HG03159 (cell line): Measurements from ENCODE around the gene SORCS1.
A peak's percentile ranks its signal among the peaks of the same experiment; 100 is the strongest.

Experiments
- ATAC-seq: cut with Tn5 transposase; IDR thresholded peaks from one replicate; pipeline ENCODE4 v1.9.1; 2021; ENCODE audit warnings: mild to moderate bottlenecking, moderate library complexity; ENCODE audit not compliant: unreplicated experiment

Gene SORCS1

GRCh38 chr10:107118866-107119265 is 45.6 kb downstream of the SORCS1 start:
- peak; percentile 58 for ATAC-seq

GRCh38 chr10:107104026-107104652 is 60.4 kb downstream of the SORCS1 start:
- ATAC-seq, result no peak

DNA sequence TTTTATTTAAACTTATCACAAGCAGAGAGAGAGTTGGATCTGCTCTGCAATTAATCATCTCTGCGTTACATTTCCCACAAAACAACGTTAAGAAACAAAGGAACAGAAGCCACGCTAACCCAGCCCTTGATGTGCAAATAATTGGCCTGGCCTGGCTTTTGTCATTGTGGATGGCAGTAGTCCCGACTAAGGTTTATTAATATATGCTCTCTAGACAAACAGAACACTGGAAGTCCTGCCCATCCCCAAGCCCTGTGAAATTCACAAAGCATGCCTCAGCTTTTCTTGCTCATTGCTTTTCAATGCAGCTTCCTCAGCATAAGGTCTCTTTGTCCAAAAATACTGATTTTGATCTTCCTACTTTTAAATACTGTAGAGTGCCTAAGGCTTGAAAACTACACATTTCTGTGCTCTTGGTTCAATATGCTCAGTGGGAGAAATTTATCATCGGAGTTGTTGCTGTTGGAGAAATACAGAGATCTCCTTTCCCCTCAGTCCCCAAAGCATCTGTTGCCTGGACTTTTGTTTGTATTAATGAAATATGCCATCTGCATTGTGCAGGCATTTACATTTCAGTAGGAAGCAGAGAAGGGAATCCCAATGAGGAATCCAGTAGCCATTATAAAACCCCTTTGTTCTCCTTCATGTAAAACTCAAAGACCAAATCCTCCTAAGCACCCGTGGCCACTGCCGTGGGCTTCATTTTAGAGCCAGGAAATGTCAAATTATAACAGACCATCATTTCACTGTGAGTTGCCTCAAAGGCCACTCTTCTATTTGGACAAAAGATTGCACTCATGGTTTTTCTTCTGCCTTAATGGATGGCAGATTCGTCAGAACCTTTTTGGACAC is 61.1 kb downstream of the SORCS1 start:
- ATAC-seq, result no peak

GRCh38 chr10:107098326-107098725 is 66.2 kb downstream of the SORCS1 start:
- ATAC-seq, result no peak

DNA sequence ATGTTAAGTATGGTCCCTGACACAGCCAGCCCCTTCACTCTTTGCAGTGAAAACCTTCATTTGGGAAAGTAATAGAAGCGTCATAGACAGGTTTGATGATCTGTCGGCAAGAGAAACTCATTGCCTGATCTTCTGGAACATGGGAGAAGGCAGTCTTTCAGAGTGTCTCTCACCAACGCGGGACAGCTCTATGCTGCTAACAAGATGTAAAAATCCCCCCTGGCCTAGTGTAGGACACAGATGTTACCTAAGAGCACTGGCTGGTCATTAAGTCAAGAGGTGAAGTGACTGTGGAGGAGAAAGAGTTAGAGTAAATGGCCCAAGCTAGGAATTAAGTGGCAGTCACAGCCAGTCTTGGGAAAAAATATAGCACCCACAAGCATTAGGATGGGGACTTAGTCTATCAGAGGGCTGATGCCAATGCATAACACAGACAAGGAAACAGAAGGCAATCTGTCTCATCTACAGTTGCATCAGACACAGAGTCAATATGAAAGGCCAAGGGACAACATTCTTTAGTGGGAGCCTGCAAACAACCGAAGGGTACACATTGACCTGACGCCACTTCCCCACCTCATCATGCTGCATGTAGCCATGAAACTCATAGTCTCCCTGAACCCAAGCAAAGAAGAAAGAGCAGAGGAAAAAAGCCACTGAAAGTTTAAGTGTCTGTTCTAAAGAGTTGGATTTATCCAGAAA is 69.5 kb downstream of the SORCS1 start:
- ATAC-seq, result no peak

DNA sequence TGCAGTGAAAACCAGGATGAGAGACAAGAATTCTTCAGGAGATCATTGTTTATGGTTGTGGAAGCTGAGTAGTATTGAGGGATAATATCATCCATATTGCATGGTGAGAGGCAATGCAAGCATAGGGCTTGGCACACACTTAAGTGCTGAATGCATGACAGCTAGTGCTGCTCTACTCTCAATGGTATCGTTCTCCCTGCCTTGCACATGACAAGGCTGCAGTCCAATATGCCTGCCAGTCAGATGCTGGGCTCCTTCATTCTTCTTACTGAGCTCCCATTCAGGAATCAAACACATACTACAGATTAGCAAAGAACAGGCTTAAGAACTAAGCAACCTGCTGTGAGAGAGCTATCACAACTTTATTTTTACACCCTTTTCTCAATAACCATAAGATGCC is 72.2 kb downstream of the SORCS1 start:
- ATAC-seq, result no peak

DNA sequence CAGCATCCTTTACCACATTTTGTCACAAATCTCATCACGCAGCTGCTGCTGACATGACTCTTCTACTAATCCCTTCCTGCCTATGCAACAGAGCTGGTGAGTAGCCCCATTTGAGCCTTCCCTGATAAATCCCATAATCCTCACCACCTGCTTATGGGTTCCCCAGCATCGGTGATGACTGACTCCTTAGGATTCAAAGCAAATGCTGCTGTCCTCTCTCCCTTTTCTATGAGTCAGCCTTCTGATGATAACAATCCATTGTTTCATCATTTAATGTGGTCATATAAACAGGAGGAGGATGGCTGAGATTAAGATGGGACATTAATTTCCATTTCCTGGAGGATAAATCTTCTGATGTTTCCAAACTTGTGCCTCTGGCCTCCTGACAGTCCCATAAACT is 73.4 kb downstream of the SORCS1 start:
- ATAC-seq, result no peak

DNA sequence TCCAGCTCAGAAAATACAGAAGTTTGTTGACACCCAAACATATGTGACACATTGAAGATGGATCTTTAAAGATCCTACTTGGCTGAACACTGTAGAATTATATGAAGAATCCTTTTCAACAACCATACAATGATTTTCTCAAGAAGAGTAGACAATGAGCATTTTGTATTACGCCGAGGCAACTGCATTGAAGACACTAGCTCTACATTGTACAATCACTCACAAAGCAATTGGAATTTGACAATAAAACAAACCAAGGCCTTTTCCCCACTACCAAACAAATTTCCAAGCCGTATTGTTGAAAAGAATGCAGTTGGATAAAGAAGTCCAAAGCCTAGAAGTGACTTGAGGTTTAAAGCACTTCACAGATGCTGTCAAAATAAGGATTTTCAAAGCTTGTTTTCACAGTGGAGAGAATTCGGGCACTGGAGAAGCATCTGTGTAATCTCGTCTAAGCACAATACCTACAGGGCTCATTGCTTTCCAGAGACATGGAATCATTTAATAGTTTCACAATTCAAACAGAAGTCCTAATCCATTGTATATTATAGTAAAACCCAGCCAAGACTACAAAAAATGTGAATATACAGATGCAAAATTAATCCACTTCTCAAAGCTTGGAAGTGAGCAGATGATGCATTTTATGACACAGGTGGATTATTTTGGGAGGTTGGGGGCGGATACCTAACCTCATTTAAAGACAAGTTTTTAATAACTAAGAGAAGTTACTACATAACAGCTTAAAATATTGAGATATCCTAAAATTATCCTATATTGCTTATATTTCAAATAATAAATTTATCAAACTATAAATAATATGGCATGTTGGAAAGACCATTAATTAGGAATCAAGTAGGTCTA is 78.6 kb downstream of the SORCS1 start:
- no peak for ATAC-seq

- no peak for ATAC-seq
These were observed 81.0 kb downstream of the SORCS1 start for GRCh38 chr10:107083388-107084009.

DNA sequence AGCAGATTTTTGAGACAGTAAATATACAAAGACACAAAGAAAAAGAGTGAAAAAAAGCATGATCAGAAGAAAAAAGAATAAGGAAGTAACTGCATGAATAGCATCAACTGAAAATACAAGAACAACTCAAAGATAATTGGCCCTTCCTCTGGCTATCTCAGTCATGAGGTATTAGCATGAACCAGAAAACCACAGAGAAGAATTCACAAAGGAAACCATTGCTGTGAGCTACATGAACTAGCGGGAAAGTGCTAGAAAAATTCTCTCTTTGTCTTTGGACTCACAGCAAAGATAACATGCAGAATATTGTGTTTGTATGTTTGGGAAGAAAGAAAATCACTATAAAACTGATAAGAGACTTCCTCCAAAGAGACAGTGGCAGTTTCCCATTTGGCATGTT is 82.9 kb downstream of the SORCS1 start:
- ATAC-seq, result no peak

- no peak for ATAC-seq
These were observed 89.4 kb downstream of the SORCS1 start for GRCh38 chr10:107075117-107075516.

DNA sequence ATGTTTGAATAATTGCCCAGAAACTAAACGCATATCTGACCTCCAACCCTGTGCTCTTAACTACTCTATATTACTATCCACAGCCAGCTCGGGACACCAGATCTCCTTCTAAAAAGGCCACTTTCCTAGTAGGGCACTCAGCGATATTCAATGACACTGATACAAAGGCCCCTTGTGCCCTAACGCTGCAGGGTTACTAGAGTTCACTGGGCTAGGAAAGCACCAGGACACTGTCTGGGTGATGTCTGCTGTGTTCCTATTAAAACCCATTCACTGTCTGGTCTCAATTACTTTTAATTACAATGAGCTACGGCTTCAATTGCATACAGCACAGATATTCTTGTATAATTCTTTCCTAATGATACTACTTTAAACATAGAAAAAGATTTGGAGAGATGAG is 91.7 kb downstream of the SORCS1 start:
- ATAC-seq, result no peak

DNA sequence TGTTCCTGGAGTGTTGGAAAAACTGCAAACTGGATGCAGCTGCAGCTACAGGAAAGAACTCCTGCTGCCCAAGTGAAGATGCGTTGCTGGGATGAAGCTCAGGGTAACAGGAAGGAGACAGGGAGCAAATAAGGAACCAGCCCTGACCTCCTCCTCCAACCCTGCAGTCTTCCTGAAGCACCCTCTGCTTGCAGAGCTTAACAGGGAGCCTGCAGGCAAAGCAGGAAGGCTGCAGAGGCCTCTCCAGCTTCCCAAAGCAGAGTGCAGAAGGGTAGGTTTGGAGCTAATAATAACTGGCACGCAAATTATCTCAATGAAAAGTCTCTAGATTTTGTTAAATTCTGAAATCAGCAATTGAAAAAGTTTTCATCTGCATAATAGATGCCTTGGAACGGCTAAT is 92.5 kb downstream of the SORCS1 start:
- no peak for ATAC-seq

GRCh38 chr10:107071301-107071700 is 93.2 kb downstream of the SORCS1 start:
- no peak for ATAC-seq

DNA sequence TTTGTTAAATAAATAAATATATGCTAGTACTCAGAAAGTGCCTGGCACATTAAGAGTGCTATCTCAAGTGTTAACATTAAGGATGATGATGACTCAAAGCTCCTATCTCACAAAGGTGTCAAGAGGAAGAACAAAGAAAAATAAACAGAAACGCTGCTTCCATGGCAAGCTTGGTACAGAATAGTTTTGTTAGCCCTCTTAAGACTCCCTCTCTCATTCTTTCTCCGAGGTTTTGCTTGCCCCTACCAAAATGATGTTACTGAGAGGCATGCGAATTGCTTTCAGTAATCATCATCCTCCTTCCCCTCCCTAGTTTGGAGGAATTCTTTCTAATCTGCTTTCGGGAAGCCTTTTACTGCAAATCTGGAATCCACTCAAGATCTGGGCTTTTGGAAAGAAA is 96.7 kb downstream of the SORCS1 start:
- no peak for ATAC-seq

- ATAC-seq, result no peak
These were observed 100.4 kb downstream of the SORCS1 start for GRCh38 chr10:107064075-107064474.

DNA sequence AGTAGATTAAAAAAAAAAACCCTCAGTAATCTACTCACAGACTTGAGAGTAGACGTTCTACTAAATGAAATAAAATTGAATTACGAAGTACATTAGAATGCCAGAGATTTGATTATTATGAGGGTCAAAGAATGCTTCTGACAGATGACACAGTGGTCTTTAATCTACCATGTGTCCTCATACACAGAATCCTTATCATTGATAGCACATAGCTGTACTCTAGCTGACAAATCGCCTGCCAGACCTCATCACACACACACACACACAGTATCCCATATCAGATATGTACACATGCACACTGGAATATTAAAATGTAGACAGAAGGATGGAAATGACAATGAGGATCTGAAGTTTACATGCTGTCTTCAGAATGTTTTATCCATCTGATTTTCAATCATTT is 104.6 kb downstream of the SORCS1 start:
- no peak for ATAC-seq

DNA sequence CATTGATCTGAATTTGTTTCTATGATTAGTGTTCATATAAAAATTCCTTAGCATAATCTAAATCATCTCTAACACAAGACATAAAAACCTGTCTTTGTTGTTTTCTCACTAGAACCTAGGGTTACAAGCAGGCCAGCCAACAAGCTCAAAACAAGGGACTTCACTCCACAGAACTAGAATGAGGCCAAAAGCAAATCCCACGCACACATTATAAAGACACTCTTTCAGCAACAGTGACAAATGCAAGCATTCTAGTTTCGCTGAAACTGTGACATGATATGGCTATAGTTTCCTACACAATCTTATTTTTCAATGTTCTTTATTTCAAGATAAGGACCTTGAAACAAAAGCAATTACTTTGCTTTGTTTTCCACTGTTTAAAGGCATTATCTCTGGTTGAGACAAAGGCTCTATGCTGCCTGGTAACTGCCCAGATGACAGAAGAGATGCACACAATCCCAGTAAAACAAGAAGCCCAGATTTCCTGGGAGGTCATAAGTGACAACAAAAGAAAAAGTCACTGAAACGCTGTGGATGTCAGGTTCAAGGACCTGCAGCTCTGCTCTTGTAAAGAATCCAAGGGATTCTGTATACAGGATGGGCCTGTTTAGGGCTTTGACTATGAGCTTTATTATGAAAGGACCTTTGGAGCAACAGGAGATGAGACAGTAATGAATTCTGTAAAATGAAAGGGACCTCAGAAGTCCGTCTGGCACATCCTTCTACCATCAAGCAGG is 105.3 kb downstream of the SORCS1 start:
- no peak for ATAC-seq

DNA sequence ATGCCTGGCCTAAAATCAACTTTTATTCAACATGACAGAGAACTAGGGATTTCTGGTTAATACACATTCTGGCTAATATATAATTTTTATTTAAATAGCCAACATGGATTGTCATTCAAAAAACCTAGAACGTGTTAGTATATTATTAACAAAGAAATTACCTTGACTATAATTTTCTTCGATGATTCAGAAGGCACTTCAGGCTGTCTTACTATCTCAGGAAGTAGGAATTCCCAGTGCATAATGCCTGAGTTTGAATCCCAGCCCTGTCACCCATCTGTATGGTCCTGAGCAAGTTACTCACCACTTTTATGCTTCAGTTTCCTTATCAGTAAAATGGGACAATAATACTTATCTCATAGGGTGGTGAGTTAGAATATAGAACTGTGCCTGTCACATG is 106.2 kb downstream of the SORCS1 start:
- no peak for ATAC-seq

- no peak for ATAC-seq
These were observed 108.3 kb downstream of the SORCS1 start for GRCh38 chr10:107056182-107056581.
